ENCODE results near the gene EDDM3A.

EDDM3A gene

GRCh38 chr14:20760950-20761349 lies 15.3 kb downstream of the EDDM3A start:
- H4K20me1 ChIP-seq (ENCODE audit: control insufficient read depth, insufficient read depth, low read depth, low read length) = no peaks in the 10 kb centered on the region
- H3K36me3 ChIP-seq (ENCODE audit: control insufficient read depth, low read length) = no peaks in the 10 kb centered on the region
- no peaks in the 10 kb centered on the region for H3F3A ChIP-seq (ENCODE audit: control insufficient read depth, insufficient read depth)
- no peak overlapping the region for H3K4me2 ChIP-seq (ENCODE audit: low read length)
- H3K9me3 ChIP-seq (ENCODE audit: control insufficient read depth, insufficient read depth, low read length) = no peaks in the 10 kb centered on the region
- H3K9me2 ChIP-seq (replicated peaks; ENCODE audit: control insufficient read depth, low read length) = no peaks in the 10 kb centered on the region
- TF ChIP-seq CTCF (IDR thresholded peaks at IDR 0.05; ENCODE audit: low read depth, low read length, poor library complexity, severe bottlenecking) (no peak), EZH2phosphoT487 (IDR thresholded peaks at IDR 0.05; ENCODE audit: borderline replicate concordance, low read length) (no peak)
- no peak overlapping the region for H3K4me3 ChIP-seq (ENCODE audit: low read length)
- no peaks in the 10 kb centered on the region for H3K27me3 ChIP-seq (ENCODE audit: control insufficient read depth, low read length)
- no peaks in the 10 kb centered on the region for H3K79me2 ChIP-seq (ENCODE audit: control insufficient read depth, low read length)
- no peak overlapping the region for H3K27ac ChIP-seq (ENCODE audit: low read depth, low read length)
- H3K4me1 ChIP-seq (ENCODE audit: control insufficient read depth, low read length) = no peaks in the 10 kb centered on the region

- no peak overlapping the region for H3K4me3 ChIP-seq (ENCODE audit: low read length)
- H4K20me1 ChIP-seq (ENCODE audit: control insufficient read depth, insufficient read depth, low read depth, low read length) = no peaks in the 10 kb centered on the region
- no peaks in the 10 kb centered on the region for H3K9me2 ChIP-seq (replicated peaks; ENCODE audit: control insufficient read depth, low read length)
- TF ChIP-seq EZH2phosphoT487 (IDR thresholded peaks at IDR 0.05; ENCODE audit: borderline replicate concordance, low read length) (no peak), CTCF (IDR thresholded peaks at IDR 0.05; ENCODE audit: low read depth, low read length, poor library complexity, severe bottlenecking) (no peak)
- no peak overlapping the region for H3K27ac ChIP-seq (ENCODE audit: low read depth, low read length)
- H3F3A ChIP-seq (ENCODE audit: control insufficient read depth, insufficient read depth) = no peaks in the 10 kb centered on the region
- no peaks in the 10 kb centered on the region for H3K9me3 ChIP-seq (ENCODE audit: control insufficient read depth, insufficient read depth, low read length)
- no peaks in the 10 kb centered on the region for H3K36me3 ChIP-seq (ENCODE audit: control insufficient read depth, low read length)
- H3K4me2 ChIP-seq (ENCODE audit: low read length) = no peak overlapping the region
- H3K4me1 ChIP-seq (ENCODE audit: control insufficient read depth, low read length) = no peaks in the 10 kb centered on the region
- no peaks in the 10 kb centered on the region for H3K79me2 ChIP-seq (ENCODE audit: control insufficient read depth, low read length)
- peaks cover 3% of the 10 kb centered on the region; the same call in 1 of the 2 replicates for H3K27me3 ChIP-seq (ENCODE audit: control insufficient read depth, low read length)
Measured at GRCh38 chr14:20768593-20768892, 22.9 kb downstream of the EDDM3A start.

- Histone ChIP-seq H3K4me3 (ENCODE audit: low read length) (no peak overlapping the region), H3K79me2 (ENCODE audit: control insufficient read depth, low read length) (no peaks in the 10 kb centered on the region), H3K27ac (ENCODE audit: low read depth, low read length) (no peak overlapping the region), H3K4me1 (ENCODE audit: control insufficient read depth, low read length) (no peaks in the 10 kb centered on the region), H3K27me3 (ENCODE audit: control insufficient read depth, low read length) (peaks cover 3% of the 10 kb centered on the region; the same call in 1 of the 2 replicates), H3K4me2 (ENCODE audit: low read length) (no peak overlapping the region), H3K9me2 (replicated peaks; ENCODE audit: control insufficient read depth, low read length) (no peaks in the 10 kb centered on the region), H4K20me1 (ENCODE audit: control insufficient read depth, insufficient read depth, low read depth, low read length) (no peaks in the 10 kb centered on the region), H3K9me3 (ENCODE audit: control insufficient read depth, insufficient read depth, low read length) (no peaks in the 10 kb centered on the region), H3F3A (ENCODE audit: control insufficient read depth, insufficient read depth) (no peaks in the 10 kb centered on the region), H3K36me3 (ENCODE audit: control insufficient read depth, low read length) (no peaks in the 10 kb centered on the region)
- TF ChIP-seq EZH2phosphoT487 (IDR thresholded peaks at IDR 0.05; ENCODE audit: borderline replicate concordance, low read length) = no peak
Measured at GRCh38 chr14:20769421-20769820, 23.7 kb downstream of the EDDM3A start.

- no peak for TF ChIP-seq CTCF (IDR thresholded peaks at IDR 0.05; ENCODE audit: low read depth, low read length, poor library complexity, severe bottlenecking)
- TF ChIP-seq EZH2phosphoT487 (IDR thresholded peaks at IDR 0.05; ENCODE audit: borderline replicate concordance, low read length) = no peak
- Histone ChIP-seq H3K9me3 (ENCODE audit: control insufficient read depth, insufficient read depth, low read length) (no peaks in the 10 kb centered on the region), H3K27me3 (ENCODE audit: control insufficient read depth, low read length) (peaks cover 16% of the 10 kb centered on the region), H3K79me2 (ENCODE audit: control insufficient read depth, low read length) (no peaks in the 10 kb centered on the region), H3K9me2 (replicated peaks; ENCODE audit: control insufficient read depth, low read length) (no peaks in the 10 kb centered on the region), H3K27ac (ENCODE audit: low read depth, low read length) (no peak overlapping the region), H3K4me1 (ENCODE audit: control insufficient read depth, low read length) (no peaks in the 10 kb centered on the region), H3F3A (ENCODE audit: control insufficient read depth, insufficient read depth) (no peaks in the 10 kb centered on the region), H3K4me2 (ENCODE audit: low read length) (no peak overlapping the region), H3K36me3 (ENCODE audit: control insufficient read depth, low read length) (no peaks in the 10 kb centered on the region), H3K4me3 (ENCODE audit: low read length) (no peak overlapping the region), H4K20me1 (ENCODE audit: control insufficient read depth, insufficient read depth, low read depth, low read length) (no peaks in the 10 kb centered on the region)
Measured at GRCh38 chr14:20772650-20773049, 27.0 kb downstream of the EDDM3A start.
